ENCODE results near the gene PATL1.

GRCh38 chr11:59698506-59698905 lies 29.7 kb upstream of the PATL1 start:
- TF ChIP-seq CTCF (IDR thresholded peaks at IDR 0.05) (no peak), EZH2phosphoT487 (IDR thresholded peaks at IDR 0.05) (no peak)
